HEK293 (cell line): Measurements from ENCODE around the gene ST6GAL1.

Source experiments
- CTCF ChIA-PET: fragments of 350-600 bp; formaldehyde crosslinking; extraction: SDS; loops from one replicate; lab custom pipeline; 2021; ENCODE audit warnings: antibody characterized with exemption; lab: Yijun Ruan, JAX
- POLR2A ChIA-PET: fragments of 300-600 bp; formaldehyde crosslinking; extraction: SDS; loops from one replicate; lab custom pipeline; 2020; ENCODE audit warnings: antibody characterized with exemption, inconsistent platforms; lab: Yijun Ruan, JAX
- H3K27ac ChIP-seq: fragments of 200-500 bp; sonication (Bioruptor generic); 2 replicates; pipeline ENCODE4 v1.5.1; 2014; ENCODE audit warnings: low read depth, low read length, control low read depth, inconsistent platforms; ENCODE audit errors: extremely low read depth
- H3K36me3 ChIP-seq, 2 experiments: fragments of 200-500 bp in 1 of 2; sonication (Bioruptor generic) in 1 of 2; 1 replicate in 1 of 2; 2 replicates in 1 of 2; pipeline ENCODE4 v1.5.1; 2014 to 2017; ENCODE audit warnings: inconsistent platforms in 2 of 2, low read length in 2 of 2; ENCODE audit not compliant: control insufficient read depth in 2 of 2, insufficient read depth in 1 of 2
- H3K4me1 ChIP-seq: fragments of 200-500 bp; sonication (Bioruptor generic); 2 replicates; pipeline ENCODE4 v1.5.1; 2014; ENCODE audit warnings: mild to moderate bottlenecking, low read length, inconsistent platforms; ENCODE audit not compliant: control insufficient read depth, insufficient read depth
- H3K4me3 ChIP-seq: 2 replicates; pipeline ENCODE4 v1.5.1; 2011; ENCODE audit warnings: low read depth, mild to moderate bottlenecking, control low read depth, low read length, moderate library complexity
- H3K9me3 ChIP-seq: fragments of 200-500 bp; sonication (Bioruptor generic); 2 replicates; pipeline ENCODE4 v1.5.1; 2014; ENCODE audit warnings: low read depth, low read length, inconsistent platforms; ENCODE audit not compliant: control insufficient read depth, insufficient read depth
- ATF2 ChIP-seq: fragments of 450-650 bp; formaldehyde crosslinking; IDR thresholded peaks from 2 replicates; pipeline ENCODE4 v1.5.1; 2016; ENCODE audit warnings: missing biosample characterization, missing genetic modification characterization, low read depth
- PRDM4 ChIP-seq: fragments of 450-650 bp; formaldehyde crosslinking; IDR thresholded peaks from 2 replicates; pipeline ENCODE4 v1.5.1; 2017; ENCODE audit warnings: missing biosample characterization, missing genetic modification characterization
- WT1 ChIP-seq: fragments of 450-650 bp; formaldehyde crosslinking; IDR thresholded peaks from 2 replicates; pipeline ENCODE4 v1.5.1; 2016; ENCODE audit warnings: missing biosample characterization, missing genetic modification characterization
- ZNF214 ChIP-seq: fragments of 450-650 bp; formaldehyde crosslinking; IDR thresholded peaks from 2 replicates; pipeline ENCODE4 v1.5.1; 2017; ENCODE audit warnings: missing biosample characterization, mild to moderate bottlenecking, missing genetic modification characterization, borderline replicate concordance
- ZNF416 ChIP-seq: fragments of 450-650 bp; formaldehyde crosslinking; IDR thresholded peaks from 2 replicates; pipeline ENCODE4 v1.5.1; 2016; ENCODE audit warnings: missing biosample characterization, missing genetic modification characterization
- ZNF571 ChIP-seq: fragments of 450-650 bp; formaldehyde crosslinking; IDR thresholded peaks from 2 replicates; pipeline ENCODE4 v1.5.0; 2017; ENCODE audit warnings: missing biosample characterization, missing genetic modification characterization
- ZNF670 ChIP-seq: fragments of 450-650 bp; formaldehyde crosslinking; IDR thresholded peaks from 2 replicates; pipeline ENCODE4 v1.5.1; 2016; ENCODE audit warnings: missing biosample characterization, missing genetic modification characterization, low read depth
- ZNF76 ChIP-seq: fragments of 450-650 bp; formaldehyde crosslinking; IDR thresholded peaks from 2 replicates; pipeline ENCODE4; 2016; ENCODE audit warnings: low read depth, missing biosample characterization, missing genetic modification characterization, borderline replicate concordance
- ZNF843 ChIP-seq: fragments of 450-650 bp; formaldehyde crosslinking; IDR thresholded peaks from 2 replicates; pipeline ENCODE4 v1.5.1; 2016; ENCODE audit warnings: missing biosample characterization, missing genetic modification characterization
- TF ChIP-seq, protein P1 (sequence below): fragments of 450-650 bp; formaldehyde crosslinking; IDR thresholded peaks from 2 replicates; pipeline ENCODE4 v1.5.1; 2017; ENCODE audit warnings: missing biosample characterization, mild to moderate bottlenecking, missing genetic modification characterization, moderate library complexity
- TF ChIP-seq, protein P2 (sequence below): fragments of 450-650 bp; formaldehyde crosslinking; IDR thresholded peaks from 2 replicates; pipeline ENCODE4 v1.5.1; 2016; ENCODE audit warnings: missing biosample characterization, missing genetic modification characterization
- TF ChIP-seq, protein P3 (sequence below): fragments of 450-650 bp; formaldehyde crosslinking; IDR thresholded peaks from 2 replicates; pipeline ENCODE4 v1.5.1; 2016; ENCODE audit warnings: missing biosample characterization, missing genetic modification characterization
- TF ChIP-seq, protein P4 (sequence below): fragments of 450-650 bp; formaldehyde crosslinking; IDR thresholded peaks from 2 replicates; pipeline ENCODE4 v1.5.1; 2017; ENCODE audit warnings: missing biosample characterization, missing genetic modification characterization

Gene ST6GAL1

GRCh38 chr3:186937017-186937875 is 6.9 kb downstream of the ST6GAL1 start (continued):
- TF ChIP-seq PRDM4 (tag by site-specific recombination) (no peak), ZNF416 (tag by site-specific recombination) (no peak), ZNF571 (no peak), ZNF843 (tag by site-specific recombination) (no peak), ZNF670 (tag by site-specific recombination) (no peak), ZNF214 (tag by site-specific recombination) (no peak)
- TF ChIP-seq, protein P1, sequence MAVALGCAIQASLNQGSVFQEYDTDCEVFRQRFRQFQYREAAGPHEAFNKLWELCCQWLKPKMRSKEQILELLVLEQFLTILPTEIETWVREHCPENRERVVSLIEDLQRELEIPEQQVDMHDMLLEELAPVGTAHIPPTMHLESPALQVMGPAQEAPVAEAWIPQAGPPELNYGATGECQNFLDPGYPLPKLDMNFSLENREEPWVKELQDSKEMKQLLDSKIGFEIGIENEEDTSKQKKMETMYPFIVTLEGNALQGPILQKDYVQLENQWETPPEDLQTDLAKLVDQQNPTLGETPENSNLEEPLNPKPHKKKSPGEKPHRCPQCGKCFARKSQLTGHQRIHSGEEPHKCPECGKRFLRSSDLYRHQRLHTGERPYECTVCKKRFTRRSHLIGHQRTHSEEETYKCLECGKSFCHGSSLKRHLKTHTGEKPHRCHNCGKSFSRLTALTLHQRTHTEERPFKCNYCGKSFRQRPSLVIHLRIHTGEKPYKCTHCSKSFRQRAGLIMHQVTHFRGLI (tag by site-specific recombination) = no peak
- TF ChIP-seq, protein P2, sequence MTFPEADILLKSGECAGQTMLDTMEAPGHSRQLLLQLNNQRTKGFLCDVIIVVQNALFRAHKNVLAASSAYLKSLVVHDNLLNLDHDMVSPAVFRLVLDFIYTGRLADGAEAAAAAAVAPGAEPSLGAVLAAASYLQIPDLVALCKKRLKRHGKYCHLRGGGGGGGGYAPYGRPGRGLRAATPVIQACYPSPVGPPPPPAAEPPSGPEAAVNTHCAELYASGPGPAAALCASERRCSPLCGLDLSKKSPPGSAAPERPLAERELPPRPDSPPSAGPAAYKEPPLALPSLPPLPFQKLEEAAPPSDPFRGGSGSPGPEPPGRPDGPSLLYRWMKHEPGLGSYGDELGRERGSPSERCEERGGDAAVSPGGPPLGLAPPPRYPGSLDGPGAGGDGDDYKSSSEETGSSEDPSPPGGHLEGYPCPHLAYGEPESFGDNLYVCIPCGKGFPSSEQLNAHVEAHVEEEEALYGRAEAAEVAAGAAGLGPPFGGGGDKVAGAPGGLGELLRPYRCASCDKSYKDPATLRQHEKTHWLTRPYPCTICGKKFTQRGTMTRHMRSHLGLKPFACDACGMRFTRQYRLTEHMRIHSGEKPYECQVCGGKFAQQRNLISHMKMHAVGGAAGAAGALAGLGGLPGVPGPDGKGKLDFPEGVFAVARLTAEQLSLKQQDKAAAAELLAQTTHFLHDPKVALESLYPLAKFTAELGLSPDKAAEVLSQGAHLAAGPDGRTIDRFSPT (tag by site-specific recombination) = no peak
- TF ChIP-seq, protein P3, sequence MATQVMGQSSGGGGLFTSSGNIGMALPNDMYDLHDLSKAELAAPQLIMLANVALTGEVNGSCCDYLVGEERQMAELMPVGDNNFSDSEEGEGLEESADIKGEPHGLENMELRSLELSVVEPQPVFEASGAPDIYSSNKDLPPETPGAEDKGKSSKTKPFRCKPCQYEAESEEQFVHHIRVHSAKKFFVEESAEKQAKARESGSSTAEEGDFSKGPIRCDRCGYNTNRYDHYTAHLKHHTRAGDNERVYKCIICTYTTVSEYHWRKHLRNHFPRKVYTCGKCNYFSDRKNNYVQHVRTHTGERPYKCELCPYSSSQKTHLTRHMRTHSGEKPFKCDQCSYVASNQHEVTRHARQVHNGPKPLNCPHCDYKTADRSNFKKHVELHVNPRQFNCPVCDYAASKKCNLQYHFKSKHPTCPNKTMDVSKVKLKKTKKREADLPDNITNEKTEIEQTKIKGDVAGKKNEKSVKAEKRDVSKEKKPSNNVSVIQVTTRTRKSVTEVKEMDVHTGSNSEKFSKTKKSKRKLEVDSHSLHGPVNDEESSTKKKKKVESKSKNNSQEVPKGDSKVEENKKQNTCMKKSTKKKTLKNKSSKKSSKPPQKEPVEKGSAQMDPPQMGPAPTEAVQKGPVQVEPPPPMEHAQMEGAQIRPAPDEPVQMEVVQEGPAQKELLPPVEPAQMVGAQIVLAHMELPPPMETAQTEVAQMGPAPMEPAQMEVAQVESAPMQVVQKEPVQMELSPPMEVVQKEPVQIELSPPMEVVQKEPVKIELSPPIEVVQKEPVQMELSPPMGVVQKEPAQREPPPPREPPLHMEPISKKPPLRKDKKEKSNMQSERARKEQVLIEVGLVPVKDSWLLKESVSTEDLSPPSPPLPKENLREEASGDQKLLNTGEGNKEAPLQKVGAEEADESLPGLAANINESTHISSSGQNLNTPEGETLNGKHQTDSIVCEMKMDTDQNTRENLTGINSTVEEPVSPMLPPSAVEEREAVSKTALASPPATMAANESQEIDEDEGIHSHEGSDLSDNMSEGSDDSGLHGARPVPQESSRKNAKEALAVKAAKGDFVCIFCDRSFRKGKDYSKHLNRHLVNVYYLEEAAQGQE (tag by site-specific recombination) = no peak
- TF ChIP-seq, protein P4, sequence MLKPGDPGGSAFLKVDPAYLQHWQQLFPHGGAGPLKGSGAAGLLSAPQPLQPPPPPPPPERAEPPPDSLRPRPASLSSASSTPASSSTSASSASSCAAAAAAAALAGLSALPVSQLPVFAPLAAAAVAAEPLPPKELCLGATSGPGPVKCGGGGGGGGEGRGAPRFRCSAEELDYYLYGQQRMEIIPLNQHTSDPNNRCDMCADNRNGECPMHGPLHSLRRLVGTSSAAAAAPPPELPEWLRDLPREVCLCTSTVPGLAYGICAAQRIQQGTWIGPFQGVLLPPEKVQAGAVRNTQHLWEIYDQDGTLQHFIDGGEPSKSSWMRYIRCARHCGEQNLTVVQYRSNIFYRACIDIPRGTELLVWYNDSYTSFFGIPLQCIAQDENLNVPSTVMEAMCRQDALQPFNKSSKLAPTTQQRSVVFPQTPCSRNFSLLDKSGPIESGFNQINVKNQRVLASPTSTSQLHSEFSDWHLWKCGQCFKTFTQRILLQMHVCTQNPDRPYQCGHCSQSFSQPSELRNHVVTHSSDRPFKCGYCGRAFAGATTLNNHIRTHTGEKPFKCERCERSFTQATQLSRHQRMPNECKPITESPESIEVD (tag by site-specific recombination) = no peak

- no peak overlapping the region for H3K27ac ChIP-seq
- no peak overlapping the region for H3K4me3 ChIP-seq
- no peaks in the 10 kb centered on the region for H3K9me3 ChIP-seq
- no peaks in the 10 kb centered on the region for H3K36me3 ChIP-seq
- no peaks in the 10 kb centered on the region for H3K4me1 ChIP-seq
- TF ChIP-seq ZNF670 (tag by site-specific recombination) (no peak), ATF2 (tag by site-specific recombination) (no peak), WT1 (tag by site-specific recombination) (peak; percentile 91), ZNF76 (tag by site-specific recombination) (no peak)
- ChIA-PET CTCF (interaction anchor here (0.8 kb wide), 1 partner anchor 19 kb away, joined by 3 read pairs; no protein-coding TSS in a partner anchor), POLR2A (no interaction called here)
Observed at GRCh38 chr3:186938716-186939115, 8.4 kb downstream of the ST6GAL1 start.
